Motor neuron (in vitro differentiated cells): Measurements from ENCODE around the gene KCTD14. TPM values are rescaled to one million over a fixed set of nuclear protein-coding genes. Genes with fewer than 3 reads are reported as not detected.
A peak's percentile ranks its signal among the peaks of the same experiment; 100 is the strongest.
"Not testable (repeated sequence)": the region's sequence is repeated elsewhere in the genome, so short reads cannot be mapped to it uniquely, and the experiment has no call there.

Source experiments
- ATAC-seq, 8 experiments: fragments of 200-7000 bp; cut with Tn5 transposase; replicated peaks in 6 of 8; 2 replicates each; pipeline ENCODE4 v1.8.0; 2021; ENCODE audit warnings: mild to moderate bottlenecking in 8 of 8, moderate library complexity in 8 of 8
- H3K27ac ChIP-seq, 2 donors: fragments of 250-450 bp; sonication (Bioruptor Pico); 2 replicates each; pipeline ENCODE4 v1.9.0; 2021; ENCODE audit warnings: antibody characterized with exemption in 2 of 2, mild to moderate bottlenecking in 2 of 2, moderate library complexity in 1 of 2
- H3K4me1 ChIP-seq, 2 donors: fragments of 250-450 bp; sonication (Bioruptor Pico); replicated peaks in 1 of 2; 2 replicates each; pipeline ENCODE4 v1.6.1; 2021; ENCODE audit warnings: antibody characterized with exemption in 2 of 2, mild to moderate bottlenecking in 2 of 2, moderate library complexity in 1 of 2
- H3K4me3 ChIP-seq, 5 donors: fragments of 250-450 bp; sonication (Bioruptor Pico); 2 replicates each; pipeline ENCODE4 v1.9.0; 2021; ENCODE audit warnings: antibody characterized with exemption in 5 of 5, mild to moderate bottlenecking in 5 of 5, moderate library complexity in 4 of 5
- WGBS, 10 experiments: fragments of 450-650 bp; shearing (Covaris generic); methylation state at CpG; one replicate each; pipeline ENCODE4 v1.0.0; 2022; 5-methylcytosine and 5-hydroxymethylcytosine counted together
- in situ Hi-C, 9 experiments: fragments of 400-800 bp; cut with MboI; loops; one replicate each; pipeline ENCODE4 v1.15.0; 2021; ENCODE audit warnings: low sequenced_read_pairs in 9 of 9, low pct_unique_long_range_greater_than_20kb in 2 of 9; ENCODE audit not compliant: unreplicated experiment in 9 of 9
- total RNA-seq, 8 experiments: library from RNA; unstranded; fragments of 300-600 nt; gene quantifications; 2 replicates each; pipeline versions ENCODE4 v1.2.3 to v1.2.4, GENCODE V29; 2022

KCTD14 gene
- total RNA-seq, 8 experiments from 2014 or later, result 0.14 to 2.3 (median 0.74) TPM

GRCh38 chr11:78060533-78060932, 37.5 kb upstream of the KCTD14 start:
- H3K27ac ChIP-seq, result no peak overlapping the region
- H3K4me3 ChIP-seq, result no peak overlapping the region
- 75 to 100% (median 100%) methylated on average over 1 to 7 of the region's 8 CpGs; no CpG with 5 or more reads in 1 of the 10 experiments for WGBS, 10 experiments
- in situ Hi-C loops, result no loop called here
- no peaks in the 10 kb centered on the region for H3K4me1 ChIP-seq
- no peak for ATAC-seq

GRCh38 chr11:78059749-78060328, 36.8 kb upstream of the KCTD14 start:
- in situ Hi-C loops, H3K4me3 ChIP-seq, H3K27ac ChIP-seq, ATAC-seq, H3K4me1 ChIP-seq: not testable (repeated sequence)
- WGBS, 10 experiments, result 89 to 100% (median 100%) methylated on average over 1 to 6 of the region's 9 CpGs; no CpG with 5 or more reads in 1 of the 10 experiments

DNA sequence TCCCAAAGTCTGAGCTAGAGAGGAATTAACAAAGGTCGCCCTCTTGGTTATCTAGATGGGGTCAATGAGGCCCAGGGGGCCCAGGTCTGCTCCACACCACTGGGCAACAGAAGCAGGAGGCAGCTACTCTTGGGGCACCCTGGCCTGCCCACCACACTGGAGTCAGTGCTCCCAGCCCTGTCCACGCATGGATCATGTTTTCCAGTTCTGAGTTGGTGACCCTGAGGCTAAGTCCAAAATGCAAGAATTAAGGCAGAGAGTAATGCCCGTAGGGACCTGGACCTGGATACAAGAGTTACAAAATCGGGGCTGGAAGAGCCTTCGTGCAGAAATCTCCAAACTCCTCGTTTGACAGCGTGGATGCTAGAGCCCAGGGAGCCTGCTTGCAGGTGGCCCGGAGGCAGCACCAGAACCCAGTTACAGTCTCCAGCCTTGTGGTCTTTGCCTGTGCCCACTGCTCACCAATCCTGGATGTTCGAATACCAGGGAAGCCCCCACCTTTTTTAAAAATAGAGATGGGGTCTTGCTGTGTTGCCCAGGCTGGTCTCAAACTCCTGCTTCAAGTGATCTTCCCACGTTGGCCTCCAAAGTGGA, 34.5 kb upstream of the KCTD14 start:
- in situ Hi-C loops, result no loop called here
- no peak overlapping the region for H3K27ac ChIP-seq
- WGBS, 10 experiments, result 20 to 91% (median 64%) methylated on average over 1 to 8 of the region's 10 CpGs; no CpG with 5 or more reads in 3 of the 10 experiments
- H3K4me1 ChIP-seq, result no peaks in the 10 kb centered on the region
- no peak for ATAC-seq
- no peak overlapping the region for H3K4me3 ChIP-seq

GRCh38 chr11:78056093-78056492, 33.0 kb upstream of the KCTD14 start:
- no peak overlapping the region for H3K27ac ChIP-seq
- H3K4me3 ChIP-seq, result no peak overlapping the region
- whole genome bisulfite sequencing, 10 experiments, result 54 to 100% (median 79%) methylated on average over 1 to 3 of the region's 3 CpGs; no CpG with 5 or more reads in 1 of the 10 experiments
- in situ Hi-C loops, result no loop called here
- ATAC-seq, result no peak
- peaks cover 3 to 5% of the 10 kb centered on the region in 2 donors for H3K4me1 ChIP-seq

DNA sequence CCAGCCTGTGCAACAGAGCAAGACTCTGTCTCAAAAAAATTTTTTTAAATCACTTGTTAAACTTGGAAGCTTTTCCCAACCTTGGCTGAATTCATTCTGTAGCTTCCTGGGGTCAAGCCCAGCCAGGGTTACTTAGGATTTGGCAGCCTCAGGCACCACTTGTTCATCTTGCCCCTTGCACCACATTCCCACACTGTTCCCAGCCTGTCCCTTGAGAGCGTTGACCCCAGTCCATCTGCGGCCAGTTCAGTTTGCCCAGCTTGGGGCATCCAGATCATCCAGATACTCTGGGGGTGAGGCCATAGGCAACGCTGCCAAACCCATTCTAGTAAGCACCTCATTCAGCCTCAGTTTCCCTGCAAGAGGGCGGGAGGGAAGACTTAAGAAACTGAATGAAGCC, 31.9 kb upstream of the KCTD14 start:
- ATAC-seq, result no peak
- in situ Hi-C loops, result no loop called here
- Histone ChIP-seq H3K4me3 (no peak overlapping the region), H3K4me1 (peaks cover 4 to 10% of the 10 kb centered on the region in 2 donors), H3K27ac (no peak overlapping the region)
- 60 to 100% (median 74%) methylated on average over 1 to 4 of the region's 4 CpGs; no CpG with 5 or more reads in 1 of the 10 experiments for WGBS, 10 experiments

DNA sequence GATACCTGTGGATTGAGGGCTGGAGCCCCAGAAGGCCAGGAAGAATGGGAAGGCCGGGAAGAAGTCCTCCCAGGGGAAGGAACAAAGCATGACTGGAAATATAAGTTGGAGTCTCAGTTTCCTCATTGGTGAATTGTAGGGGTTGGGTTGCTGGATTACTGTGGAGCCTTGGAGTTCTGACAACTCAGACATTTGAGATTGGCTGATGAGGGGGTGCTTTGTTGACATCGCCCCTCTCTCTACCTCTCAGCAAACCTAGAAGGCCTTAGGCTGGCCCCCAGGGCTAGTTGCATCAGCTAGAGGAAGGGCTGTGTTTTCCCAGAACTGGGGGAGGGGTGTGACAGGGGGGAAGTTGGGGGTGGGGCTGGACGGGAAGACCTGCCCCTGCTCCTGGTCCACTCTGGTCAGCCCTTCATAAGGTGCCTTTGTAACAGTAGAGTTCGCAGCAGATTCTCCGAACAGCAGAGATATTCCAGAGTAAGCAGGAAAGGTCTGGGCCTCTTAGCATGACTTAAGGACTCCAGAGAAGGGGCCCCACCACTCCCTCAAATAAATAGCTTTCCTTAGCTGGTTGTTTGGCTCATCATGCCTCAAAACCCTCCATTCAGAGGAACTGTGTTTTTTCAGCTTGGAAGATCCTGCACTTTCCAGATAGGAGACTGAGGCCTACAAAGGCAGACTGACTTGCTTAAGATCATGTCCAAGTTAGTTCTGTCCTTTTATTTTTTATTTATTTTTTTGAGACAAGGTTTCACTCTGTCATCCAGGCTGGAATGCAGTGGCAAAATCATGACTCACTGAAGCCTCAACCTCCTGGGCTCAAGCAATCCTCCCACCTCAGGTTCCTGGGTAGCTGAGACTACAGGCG, 28.1 kb upstream of the KCTD14 start:
- Histone ChIP-seq H3K4me3 (no peak overlapping the region), H3K27ac (no peak overlapping the region), H3K4me1 (peaks cover 4 to 10% of the 10 kb centered on the region in 2 donors)
- WGBS, 10 experiments, result 70 to 100% (median 91%) methylated on average over 1 to 3 of the region's 6 CpGs; no CpG with 5 or more reads in 2 of the 10 experiments
- ATAC-seq, result peak; percentile 7 to 62 (median 41)
- in situ Hi-C loops, result no loop called here

- Histone ChIP-seq H3K27ac (no peak overlapping the region), H3K4me3 (no peak overlapping the region), H3K4me1 (peaks cover 8 to 15% of the 10 kb centered on the region in 2 donors)
- 0 to 100% (median 90%) methylated on average over 1 to 7 of the region's 8 CpGs; no CpG with 5 or more reads in 1 of the 10 experiments for WGBS, 10 experiments
- ATAC-seq, result no peak
- in situ Hi-C loops, result no loop called here
Measured at GRCh38 chr11:78049348-78049747, 26.3 kb upstream of the KCTD14 start.

DNA sequence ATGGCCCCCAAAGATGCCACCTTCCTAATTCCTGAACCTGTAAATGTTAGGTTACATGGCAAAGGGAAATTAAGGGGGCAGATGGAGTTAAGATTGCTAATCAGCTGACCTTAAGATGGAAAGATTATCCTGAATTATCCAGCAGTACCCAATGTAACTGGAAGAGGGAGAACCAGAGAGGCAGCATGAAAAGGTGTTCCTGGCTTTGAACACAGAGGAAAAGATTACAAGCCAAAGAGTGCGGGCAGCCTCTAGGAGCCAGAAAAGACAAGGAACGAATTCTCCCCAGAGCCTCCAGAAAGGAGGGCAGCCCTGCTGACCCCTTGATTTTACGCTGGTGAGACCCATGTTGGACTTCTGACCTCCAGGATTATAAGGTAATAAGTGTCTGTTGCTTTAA, 25.5 kb upstream of the KCTD14 start:
- in situ Hi-C loops, result no loop called here
- no peak for ATAC-seq

DNA sequence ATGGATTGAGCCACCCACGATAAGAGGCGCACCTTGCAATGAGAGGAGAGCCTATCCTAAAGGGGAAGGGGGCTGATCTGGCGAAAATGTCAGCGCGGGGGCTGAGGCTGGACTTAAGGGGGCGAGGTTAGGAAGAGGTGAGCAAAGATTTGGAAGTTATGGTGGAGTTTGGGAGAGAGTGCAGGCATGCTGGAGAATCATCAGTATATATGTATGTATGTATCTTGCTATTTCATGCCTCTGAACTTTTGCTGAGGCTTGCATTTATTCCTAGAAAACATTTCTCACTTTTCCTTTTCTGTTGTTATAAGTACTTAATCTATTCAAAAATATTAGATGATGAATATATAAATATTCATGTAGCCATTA, 23.4 kb upstream of the KCTD14 start:
- peaks cover 8 to 13% of the 10 kb centered on the region in 2 donors for H3K4me1 ChIP-seq
- 20 to 100% (median 33%) methylated on average over 1 to 4 of the region's 6 CpGs; no CpG with 5 or more reads in 6 of the 10 experiments for WGBS, 10 experiments
- peak in 4 of 8 experiments; percentile 8 to 78 (median 20) for ATAC-seq
- H3K27ac ChIP-seq, result no peak overlapping the region
- no peak overlapping the region for H3K4me3 ChIP-seq
- in situ Hi-C loops, result no loop called here

More for the DNA sequence above, 25.5 kb upstream of the KCTD14 start:
- Histone ChIP-seq H3K27ac (no peak overlapping the region), H3K4me3 (no peak overlapping the region), H3K4me1 (peaks cover 8 to 15% of the 10 kb centered on the region in 2 donors)
- 75 to 90% (median 80%) methylated on average over 1 to 3 of the region's 3 CpGs; no CpG with 5 or more reads in 4 of the 10 experiments for WGBS, 10 experiments

DNA sequence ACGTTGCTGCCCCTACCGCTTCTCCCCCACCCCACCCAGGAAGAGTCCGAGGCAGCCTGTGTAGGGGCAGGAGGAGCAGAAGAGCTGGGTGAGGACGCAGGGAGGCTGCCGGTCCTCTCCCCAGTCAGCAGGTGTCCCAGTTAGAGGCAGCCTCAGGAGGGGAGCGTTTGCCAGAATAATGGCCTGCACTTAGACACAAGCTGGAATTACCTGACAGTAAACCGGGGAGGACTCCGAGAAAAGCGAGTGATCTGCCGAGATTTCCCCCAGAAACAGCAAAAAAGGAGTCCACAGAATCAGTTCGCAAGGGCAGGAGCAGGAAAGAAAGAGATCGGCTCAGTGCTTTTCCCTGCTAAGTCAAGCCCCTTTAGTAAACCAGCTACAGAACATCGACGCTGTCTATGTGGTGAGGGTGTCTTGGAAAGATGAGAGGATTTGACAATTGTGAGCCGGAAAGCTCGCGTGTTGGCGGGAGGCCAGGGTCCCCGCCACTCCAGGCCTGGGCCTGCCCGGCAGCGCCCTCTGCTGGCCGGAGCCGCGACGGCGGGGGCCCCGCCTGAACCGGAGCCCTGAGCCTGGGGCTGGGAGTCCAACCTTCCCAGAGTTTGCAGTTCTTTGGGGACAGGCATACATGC, 22.9 kb upstream of the KCTD14 start:
- in situ Hi-C loops, result no loop called here
- 0 to 39% (median 15%) methylated on average over 1 to 10 of the region's 28 CpGs; no CpG with 5 or more reads in 2 of the 10 experiments for WGBS, 10 experiments
- peak; percentile 84 to 99 (median 98) for ATAC-seq
- Histone ChIP-seq H3K27ac (no peak overlapping the region), H3K4me1 (peaks cover 4 to 8% of the 10 kb centered on the region in 2 donors), H3K4me3 (peak overlapping the region in 4 of 5 donors; percentile 1 to 18 (median 7))

DNA sequence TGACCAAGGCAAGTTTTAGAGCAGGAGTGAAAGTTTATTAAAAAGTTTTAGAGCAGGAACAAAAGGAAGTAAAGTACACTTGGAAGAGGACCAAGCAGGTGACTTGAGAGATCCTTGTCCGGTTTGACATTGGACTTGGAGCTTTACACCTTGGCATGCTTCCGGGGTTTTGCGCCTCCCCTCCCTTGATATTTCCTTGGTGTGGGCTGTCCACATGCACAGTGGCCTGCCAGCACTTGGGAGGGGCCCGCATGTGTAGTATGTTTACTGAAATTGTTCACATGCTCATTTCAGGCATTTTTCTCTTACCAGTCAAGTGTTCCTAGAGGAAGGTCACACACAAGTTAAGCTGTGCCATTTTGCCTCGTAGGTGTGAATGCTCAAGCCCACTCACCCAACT, 21.6 kb upstream of the KCTD14 start:
- H3K4me1 ChIP-seq, result peaks cover 4 to 12% of the 10 kb centered on the region in 2 donors
- H3K27ac ChIP-seq, result no peak overlapping the region
- ATAC-seq, result peak in 2 of 8 experiments; percentile 19 to 41
- 64 to 100% (median 90%) methylated on average over 1 to 4 of the region's 5 CpGs; no CpG with 5 or more reads in 4 of the 10 experiments for WGBS, 10 experiments
- H3K4me3 ChIP-seq, result no peak overlapping the region
- in situ Hi-C loops, result no loop called here

GRCh38 chr11:78041843-78042440, 18.9 kb upstream of the KCTD14 start:
- in situ Hi-C loops, result no loop called here
- no peak for ATAC-seq
- 86 to 98% (median 92%) methylated on average over 4 to 13 of the region's 14 CpGs; no CpG with 5 or more reads in 1 of the 10 experiments for WGBS, 10 experiments
- no peak overlapping the region for H3K4me3 ChIP-seq
- H3K4me1 ChIP-seq, result peaks cover 4 to 12% of the 10 kb centered on the region in 2 donors
- no peak overlapping the region for H3K27ac ChIP-seq
